H9 (cell line): ENCODE results near the gene RHOU. TPM values are rescaled to one million over a fixed set of nuclear protein-coding genes. Genes with fewer than 3 reads are reported as not detected.

Experiments used
- DNase-seq: peaks from one replicate; pipeline ENCODE4 v3.0.0-alpha.2; 2017
- H2AFZ ChIP-seq: one replicate; pipeline ENCODE4 v1.6.1; 2013; ENCODE audit warnings: mild to moderate bottlenecking, low read length, control low read depth, moderate library complexity
- H2AK5ac ChIP-seq: 2 replicates; pipeline ENCODE4 v1.6.1; 2013; ENCODE audit warnings: low read length, control low read depth, mixed read lengths; ENCODE audit not compliant: insufficient read length
- H2BK120ac ChIP-seq: one replicate; pipeline ENCODE4 v1.6.1; 2013; ENCODE audit warnings: low read depth, mild to moderate bottlenecking, low read length, control low read depth, inconsistent platforms; ENCODE audit not compliant: poor library complexity, severe bottlenecking
- H2BK12ac ChIP-seq: 2 replicates; pipeline ENCODE4 v1.6.1; 2013; ENCODE audit warnings: low read length, control low read depth, mixed read lengths, low read depth; ENCODE audit not compliant: insufficient read length
- H2BK15ac ChIP-seq: 2 replicates; pipeline ENCODE4 v1.6.1; 2013; ENCODE audit warnings: low read depth, low read length, control low read depth
- H2BK20ac ChIP-seq: one replicate; pipeline ENCODE4 v1.6.1; 2013; ENCODE audit warnings: low read depth, mild to moderate bottlenecking, low read length, control low read depth, inconsistent platforms; ENCODE audit not compliant: poor library complexity, severe bottlenecking
- H2BK5ac ChIP-seq: 2 replicates; pipeline ENCODE4 v1.6.1; 2013; ENCODE audit warnings: low read length, control low read depth, mixed read lengths; ENCODE audit not compliant: insufficient read length
- H3K14ac ChIP-seq: 2 replicates; pipeline ENCODE4 v1.6.1; 2013; ENCODE audit warnings: low read length, control low read depth; ENCODE audit not compliant: insufficient read depth
- H3K18ac ChIP-seq: 2 replicates; pipeline ENCODE4 v1.6.1; 2013; ENCODE audit warnings: low read depth, mild to moderate bottlenecking, mixed read lengths, low read length, control low read depth; ENCODE audit not compliant: insufficient read length
- H3K23ac ChIP-seq: 2 replicates; pipeline ENCODE4 v1.6.1; 2013; ENCODE audit warnings: low read length, control low read depth, mixed read lengths, low read depth; ENCODE audit not compliant: insufficient read length
- H3K23me2 ChIP-seq: 2 replicates; pipeline ENCODE4 v1.6.1; 2013; ENCODE audit warnings: low read depth, mild to moderate bottlenecking, mixed read lengths, low read length, control low read depth; ENCODE audit not compliant: insufficient read length, poor library complexity, severe bottlenecking
- H3K27ac ChIP-seq: 2 replicates; pipeline ENCODE4 v1.5.1; 2013; ENCODE audit warnings: low read length, control low read depth, mixed read lengths, low read depth; ENCODE audit not compliant: insufficient read length
- H3K27me3 ChIP-seq: 2 replicates; pipeline ENCODE4 v1.6.1; 2013; ENCODE audit warnings: low read length, control low read depth, inconsistent platforms; ENCODE audit not compliant: insufficient read depth
- H3K4ac ChIP-seq: 2 replicates; pipeline ENCODE4 v1.6.1; 2013; ENCODE audit warnings: low read depth, mild to moderate bottlenecking, control low read depth, inconsistent platforms, low read length, moderate library complexity
- H3K4me1 ChIP-seq: 2 replicates; pipeline ENCODE4 v1.6.1; 2013; ENCODE audit warnings: low read length, control low read depth, inconsistent platforms; ENCODE audit not compliant: insufficient read depth
- H3K4me2 ChIP-seq: 2 replicates; pipeline ENCODE4 v1.6.1; 2013; ENCODE audit warnings: low read length, control low read depth, mixed read lengths; ENCODE audit not compliant: insufficient read length, insufficient read depth
- H3K56ac ChIP-seq: 2 replicates; pipeline ENCODE4 v1.6.1; 2013; ENCODE audit warnings: low read depth, mild to moderate bottlenecking, mixed read lengths, low read length, control low read depth; ENCODE audit not compliant: insufficient read length
- H3K79me1 ChIP-seq: 2 replicates; pipeline ENCODE4 v1.6.1; 2013; ENCODE audit warnings: low read depth, mild to moderate bottlenecking, moderate library complexity, low read length, control low read depth, inconsistent platforms; ENCODE audit not compliant: insufficient read depth, poor library complexity, severe bottlenecking
- H3K79me2 ChIP-seq: 2 replicates; pipeline ENCODE4 v1.6.1; 2013; ENCODE audit warnings: low read length, control low read depth, inconsistent platforms; ENCODE audit not compliant: insufficient read depth
- H3K9ac ChIP-seq: 2 replicates; pipeline ENCODE4 v1.6.1; 2013; ENCODE audit warnings: low read length, control low read depth, mixed read lengths; ENCODE audit not compliant: insufficient read length; ENCODE audit errors: extremely low read depth
- H3K9me3 ChIP-seq: one replicate; pipeline ENCODE4 v1.6.1; 2013; ENCODE audit warnings: low read depth, low read length, inconsistent platforms; ENCODE audit not compliant: control insufficient read depth
- H3T11ph ChIP-seq: one replicate; pipeline ENCODE4 v1.6.1; 2013; ENCODE audit warnings: mild to moderate bottlenecking, low read length, control low read depth, inconsistent platforms
- H4K20me1 ChIP-seq: one replicate; pipeline ENCODE4 v1.6.1; 2013; ENCODE audit not compliant: control insufficient read depth, insufficient read length, insufficient read depth
- H4K5ac ChIP-seq: 2 replicates; pipeline ENCODE4 v1.6.1; 2013; ENCODE audit warnings: low read depth, mild to moderate bottlenecking, mixed read lengths, low read length, control low read depth; ENCODE audit not compliant: insufficient read length
- H4K8ac ChIP-seq: replicated peaks from 2 replicates; pipeline ENCODE4 v1.6.1; 2013; ENCODE audit warnings: low read length, control low read depth, mixed read lengths, low read depth; ENCODE audit not compliant: insufficient read length
- H4K91ac ChIP-seq: 2 replicates; pipeline ENCODE4 v1.6.1; 2013; ENCODE audit warnings: low read depth, mild to moderate bottlenecking, moderate library complexity, mixed read lengths, low read length, control low read depth; ENCODE audit not compliant: insufficient read length
- H3K27ac Mint-ChIP-seq, 3 experiments: 2 replicates in 2 of 3; 3 replicates in 1 of 3; pipeline ENCODE4 v1.8.0; 2020 to 2021; ENCODE audit warnings: mixed read lengths in 3 of 3, mild to moderate bottlenecking in 1 of 3, moderate library complexity in 1 of 3
- H3K27me3 Mint-ChIP-seq: 2 replicates; pipeline ENCODE4 v1.8.0; 2021; ENCODE audit warnings: low read depth, mild to moderate bottlenecking, moderate library complexity, mixed read lengths
- H3K36me3 Mint-ChIP-seq, 3 experiments: 2 replicates in 2 of 3; 3 replicates in 1 of 3; pipeline ENCODE4 v1.8.0; 2020 to 2021; ENCODE audit warnings: low read depth in 3 of 3, mixed read lengths in 3 of 3; ENCODE audit not compliant: insufficient read depth in 1 of 3
- H3K4me1 Mint-ChIP-seq, 2 experiments: 2 replicates each; pipeline ENCODE4 v1.8.0; 2020; ENCODE audit warnings: mixed read lengths in 2 of 2
- H3K4me3 Mint-ChIP-seq, 2 experiments: 2 replicates in 1 of 2; 3 replicates in 1 of 2; pipeline ENCODE4 v1.8.0; 2020 to 2021; ENCODE audit warnings: mild to moderate bottlenecking in 2 of 2, mixed read lengths in 2 of 2, moderate library complexity in 1 of 2
- H3K9me3 Mint-ChIP-seq, 2 experiments: 2 replicates in 1 of 2; 3 replicates in 1 of 2; pipeline ENCODE4 v1.8.0; 2020; ENCODE audit warnings: mild to moderate bottlenecking in 2 of 2, mixed read lengths in 2 of 2, moderate library complexity in 1 of 2
- WGBS: extraction: QIAGEN DNeasy Blood & Tissue Kit; methylation state at CpG from one replicate; pipeline ENCODE4 v1.1.7; 2013; ENCODE audit warnings: missing lambda C conversion rate, low lambda C conversion rate, mixed read lengths; ENCODE audit not compliant: insufficient read length; ENCODE audit errors: extremely low coverage; 5-methylcytosine and 5-hydroxymethylcytosine counted together
- total RNA-seq: library from RNA; stranded (reverse); gene quantifications from 2 replicates; pipeline ENCODE4 v1.2.1, GENCODE V29; 2021
- TF ChIP-seq, protein P1 (sequence below): fragments of 200-600 bp; sonication (generic); conservative IDR thresholded peaks from 3 replicates; pipeline ENCODE4 v1.8.0; 2021; ENCODE audit warnings: antibody characterized with exemption, mild to moderate bottlenecking

The RHOU gene
- total RNA-seq, 1 experiment from 2014 or later, result 3.9 TPM

GRCh38 chr1:228689255-228689654 lies 46.0 kb upstream of the RHOU start:
- no peak overlapping the region for H3K27ac ChIP-seq
- no peak overlapping the region for H3K23ac ChIP-seq
- H2AK5ac ChIP-seq, result no peak overlapping the region
- no peaks in the 10 kb centered on the region for H4K20me1 ChIP-seq
- H3K23me2 ChIP-seq, result no peaks in the 10 kb centered on the region
- H3K4me3 Mint-ChIP-seq, result no peak overlapping the region
- TF ChIP-seq, protein P1, sequence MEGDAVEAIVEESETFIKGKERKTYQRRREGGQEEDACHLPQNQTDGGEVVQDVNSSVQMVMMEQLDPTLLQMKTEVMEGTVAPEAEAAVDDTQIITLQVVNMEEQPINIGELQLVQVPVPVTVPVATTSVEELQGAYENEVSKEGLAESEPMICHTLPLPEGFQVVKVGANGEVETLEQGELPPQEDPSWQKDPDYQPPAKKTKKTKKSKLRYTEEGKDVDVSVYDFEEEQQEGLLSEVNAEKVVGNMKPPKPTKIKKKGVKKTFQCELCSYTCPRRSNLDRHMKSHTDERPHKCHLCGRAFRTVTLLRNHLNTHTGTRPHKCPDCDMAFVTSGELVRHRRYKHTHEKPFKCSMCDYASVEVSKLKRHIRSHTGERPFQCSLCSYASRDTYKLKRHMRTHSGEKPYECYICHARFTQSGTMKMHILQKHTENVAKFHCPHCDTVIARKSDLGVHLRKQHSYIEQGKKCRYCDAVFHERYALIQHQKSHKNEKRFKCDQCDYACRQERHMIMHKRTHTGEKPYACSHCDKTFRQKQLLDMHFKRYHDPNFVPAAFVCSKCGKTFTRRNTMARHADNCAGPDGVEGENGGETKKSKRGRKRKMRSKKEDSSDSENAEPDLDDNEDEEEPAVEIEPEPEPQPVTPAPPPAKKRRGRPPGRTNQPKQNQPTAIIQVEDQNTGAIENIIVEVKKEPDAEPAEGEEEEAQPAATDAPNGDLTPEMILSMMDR, result no peak
- H3K14ac ChIP-seq, result no peak overlapping the region
- no peak overlapping the region for H3K56ac ChIP-seq
- H2AFZ ChIP-seq, result no peak overlapping the region
- H3K9me3 Mint-ChIP-seq, result no peaks in the 10 kb centered on the region; a peak in 1 of 5 replicates
- no peak overlapping the region for H3T11ph ChIP-seq
- no peak overlapping the region for H3K4me2 ChIP-seq
- no peak overlapping the region for H2BK15ac ChIP-seq
- H3K36me3 Mint-ChIP-seq, result no peaks in the 10 kb centered on the region
- H3K4me1 ChIP-seq, result no peaks in the 10 kb centered on the region
- no peaks in the 10 kb centered on the region for H3K9me3 ChIP-seq
- no peaks in the 10 kb centered on the region for H3K79me2 ChIP-seq
- no peaks in the 10 kb centered on the region for H3K4me1 Mint-ChIP-seq
- no peak overlapping the region for H4K5ac ChIP-seq
- no peak overlapping the region for H3K4ac ChIP-seq
- H2BK20ac ChIP-seq, result no peak overlapping the region
- H2BK5ac ChIP-seq, result no peak overlapping the region
- no peak overlapping the region for H3K27ac Mint-ChIP-seq
- no peaks in the 10 kb centered on the region for H3K27me3 ChIP-seq
- H4K91ac ChIP-seq, result no peak overlapping the region
- H3K9ac ChIP-seq, result no peak overlapping the region
- no peak overlapping the region for H3K18ac ChIP-seq
- no peak overlapping the region for H2BK120ac ChIP-seq
- H4K8ac ChIP-seq, result no peak overlapping the region
- no peak overlapping the region for H2BK12ac ChIP-seq
- H3K79me1 ChIP-seq, result no peaks in the 10 kb centered on the region
- DNase-seq, result no peak
- no CpG with 5 or more reads among the region's 4 CpGs for WGBS
- H3K27me3 Mint-ChIP-seq, result peaks cover 14% of the 10 kb centered on the region
